ENCODE results near the gene ADGRG7. TPM values are rescaled to one million over a fixed set of nuclear protein-coding genes. Genes with fewer than 3 reads are reported as not detected.
A peak's percentile ranks its signal among the peaks of the same experiment; 100 is the strongest.

ADGRG7 gene
- total and polyA plus RNA-seq, 2 of the 13 experiments (the other 11 are each of a cell fraction or from before 2014, with no cell fraction given) = not detected

- TF ChIP-seq GABPA (IDR thresholded peaks at IDR 0.05; ENCODE audit: low read depth, low read length) (peak; percentile 77), GABPA (CRISPR knock-in tag; IDR thresholded peaks at IDR 0.05; ENCODE audit: low read depth) (peak; percentile 98), HOMEZ (CRISPR knock-in tag; IDR thresholded peaks at IDR 0.05; ENCODE audit: low read depth) (peak; percentile 86), YEATS4 (CRISPR knock-in tag; IDR thresholded peaks at IDR 0.05; ENCODE audit: borderline replicate concordance) (peak; percentile 97), RNF219 (CRISPR knock-in tag; IDR thresholded peaks at IDR 0.05) (no peak), KLF13 (CRISPR knock-in tag; IDR thresholded peaks at IDR 0.05) (no peak), DRAP1 (CRISPR knock-in tag; IDR thresholded peaks at IDR 0.05) (peak; percentile 92), CCAR2 (optimal IDR thresholded peaks at IDR 0.05; ENCODE audit: low read depth, low read length) (no peak), HNRNPUL1 (IDR thresholded peaks at IDR 0.05; ENCODE audit: low read depth, low read length) (no peak), ZFX (CRISPR knock-in tag; IDR thresholded peaks at IDR 0.05; ENCODE audit: low read depth) (peak; percentile 93), ZBED4 (CRISPR knock-in tag; IDR thresholded peaks at IDR 0.05; ENCODE audit: borderline replicate concordance) (no peak; the same call in 1 of the 2 replicates), FOSL2 (CRISPR knock-in tag; IDR thresholded peaks at IDR 0.05) (peak; percentile 24; the same call in 1 of the 2 replicates), REXO4 (CRISPR knock-in tag; IDR thresholded peaks at IDR 0.05; ENCODE audit: borderline replicate concordance) (no peak), ZNF282 (IDR thresholded peaks at IDR 0.05; ENCODE audit: partially characterized antibody) (no peak), NKX3-1 (CRISPR knock-in tag; IDR thresholded peaks at IDR 0.05) (peak; percentile 73), TOPORS (CRISPR knock-in tag; IDR thresholded peaks at IDR 0.05) (0 out of 2 replicates have a peak, but pooled peaks have one; percentile 38), SKI (IDR thresholded peaks at IDR 0.05; ENCODE audit: partially characterized antibody) (peak; percentile 15), MLLT10 (CRISPR knock-in tag; IDR thresholded peaks at IDR 0.05) (no peak), FUBP1 (CRISPR knock-in tag; IDR thresholded peaks at IDR 0.05; ENCODE audit: borderline replicate concordance) (no peak)
Measured at GRCh38 chr3:100708989-100709841, 99.8 kb downstream of the ADGRG7 start, which contains the start of gene TFG (continued).
